Esophagus muscularis mucosa (tissue), 4 donors: ENCODE data around the gene SMIM29. TPM values are rescaled to one million over a fixed set of nuclear protein-coding genes. Genes with fewer than 3 reads are reported as not detected.

Experiments
- DNase-seq: peaks from one replicate; pipeline ENCODE4 v3.0.0-alpha.2; 2017; ENCODE audit errors: extremely low spot score
- H3K27ac ChIP-seq, 4 donors: fragments of 200-600 bp; sonication (generic); replicated peaks in 1 of 4; 1 replicate in 3 of 4; 2 replicates in 1 of 4; pipeline ENCODE4 v1.5.1; 2016 to 2019; ENCODE audit warnings: mild to moderate bottlenecking in 1 of 4
- H3K27me3 ChIP-seq, 4 donors: fragments of 200-600 bp; sonication (generic); one replicate each; pipeline versions ENCODE4 v1.5.1 to v1.6.0; 2016 to 2019
- H3K36me3 ChIP-seq, 4 donors: fragments of 200-600 bp; sonication (generic); one replicate each; pipeline ENCODE4 v1.5.1; 2016 to 2019
- H3K4me1 ChIP-seq, 4 donors: fragments of 200-600 bp; sonication (generic); one replicate each; pipeline ENCODE4 v1.5.1; 2016 to 2019
- H3K4me3 ChIP-seq, 4 donors: fragments of 200-600 bp; sonication (generic); 1 replicate in 2 of 4; 2 replicates in 2 of 4; pipeline ENCODE4 v1.5.1; 2016 to 2019; ENCODE audit warnings: mild to moderate bottlenecking in 4 of 4, moderate library complexity in 1 of 4
- H3K9me3 ChIP-seq, 4 donors: fragments of 200-600 bp; sonication (generic); 1 replicate in 3 of 4; 2 replicates in 1 of 4; pipeline ENCODE4 v1.5.1; 2016 to 2019
- CTCF ChIP-seq, 3 experiments: fragments of 200-600 bp in 2 of 3; fragments of 450-650 bp in 1 of 3; sonication (generic) in 2 of 3; IDR thresholded peaks; one replicate each; pipeline ENCODE4 v1.5.1; 2017 to 2019; ENCODE audit warnings: antibody characterized with exemption in 3 of 3, mild to moderate bottlenecking in 2 of 3, moderate library complexity in 1 of 3
- EP300 ChIP-seq: sonication (generic); formaldehyde crosslinking; IDR thresholded peaks from one replicate; pipeline ENCODE4 v1.6.1; 2017; ENCODE audit warnings: antibody characterized with exemption
- POLR2A ChIP-seq: fragments of 450-650 bp; IDR thresholded peaks from one replicate; pipeline ENCODE4 v1.6.1; 2017; ENCODE audit warnings: antibody characterized with exemption, moderate library complexity, mild to moderate bottlenecking, low read depth
- POLR2AphosphoS5 ChIP-seq, 2 donors: sonication (generic); formaldehyde crosslinking; IDR thresholded peaks; one replicate each; pipeline ENCODE4 v1.6.1; 2017; ENCODE audit warnings: antibody characterized with exemption in 2 of 2
- WGBS: methylation state at CpG from one replicate; pipeline ENCODE4 v1.1.5; 2018; 5-methylcytosine and 5-hydroxymethylcytosine counted together
- intact Hi-C: fragments of 100-400 bp; cut with DNase I; formaldehyde crosslinking; loops from one replicate; pipeline ENCODE4 v1.15.1; 2023
- total RNA-seq, 4 donors: library from RNA; depleted of rRNA; stranded (reverse); fragments of >200 nt; gene quantifications; one replicate each; pipeline versions ENCODE4 v1.1.0 to v1.2.1, GENCODE V29; 2016

Gene SMIM29
- total RNA-seq, 4 donors from 2014 or later: 21.2 to 26.3 (median 23.4) TPM

GRCh38 chr6:34280216-34280615 is 31.4 kb upstream of the SMIM29 start:
- Histone ChIP-seq H3K36me3 (peaks cover 0 to 47% (median 16%) of the 10 kb centered on the region in 4 donors), H3K27me3 (no peaks in the 10 kb centered on the region), H3K4me3 (no peak overlapping the region), H3K9me3 (no peaks in the 10 kb centered on the region), H3K27ac (no peak overlapping the region), H3K4me1 (peaks cover 1 to 43% (median 20%) of the 10 kb centered on the region in 4 donors)
- intact Hi-C loops: no loop called here
- TF ChIP-seq EP300: no peak
- TF ChIP-seq POLR2A: no peak
- TF ChIP-seq POLR2AphosphoS5 (IDR thresholded peaks at IDR 0.05): no peak
- TF ChIP-seq CTCF (IDR thresholded peaks at IDR 0.05): no peak
- WGBS: 95% methylated on average over 4 of the region's 4 CpGs
- no peak for DNase-seq

GRCh38 chr6:34278833-34279232 is 30.0 kb upstream of the SMIM29 start:
- intact Hi-C loops: no loop called here
- Histone ChIP-seq H3K27me3 (no peaks in the 10 kb centered on the region), H3K4me3 (no peak overlapping the region), H3K4me1 (peaks cover 0 to 33% (median 10%) of the 10 kb centered on the region in 4 donors), H3K27ac (no peak overlapping the region), H3K9me3 (no peaks in the 10 kb centered on the region), H3K36me3 (peaks cover 0 to 40% (median 11%) of the 10 kb centered on the region in 4 donors)
- TF ChIP-seq EP300 (no peak), POLR2AphosphoS5 (IDR thresholded peaks at IDR 0.05) (no peak), CTCF (IDR thresholded peaks at IDR 0.05) (no peak), POLR2A (no peak)
- no peak for DNase-seq
- WGBS: 93% methylated on average over 5 of the region's 5 CpGs

GRCh38 chr6:34277763-34278112 is 28.9 kb upstream of the SMIM29 start:
- no peak for DNase-seq
- Histone ChIP-seq H3K9me3 (no peaks in the 10 kb centered on the region), H3K27me3 (no peaks in the 10 kb centered on the region), H3K27ac (no peak overlapping the region), H3K36me3 (peaks cover 0 to 36% (median 8%) of the 10 kb centered on the region in 4 donors), H3K4me1 (peaks cover 0 to 28% (median 7%) of the 10 kb centered on the region in 4 donors), H3K4me3 (no peak overlapping the region)
- intact Hi-C loops: no loop called here
- no peak for TF ChIP-seq POLR2AphosphoS5 (IDR thresholded peaks at IDR 0.05)
- no peak for TF ChIP-seq POLR2A
- no peak for TF ChIP-seq CTCF (IDR thresholded peaks at IDR 0.05)
- TF ChIP-seq EP300: no peak
- WGBS: 89% methylated on average over 4 of the region's 4 CpGs

- Histone ChIP-seq H3K27ac (no peak overlapping the region), H3K36me3 (peaks cover 0 to 29% (median 8%) of the 10 kb centered on the region in 4 donors), H3K27me3 (no peaks in the 10 kb centered on the region), H3K4me3 (no peak overlapping the region), H3K9me3 (no peaks in the 10 kb centered on the region), H3K4me1 (peaks cover 2 to 26% (median 4%) of the 10 kb centered on the region in 4 donors)
- no peak for DNase-seq
- no peak for TF ChIP-seq CTCF (IDR thresholded peaks at IDR 0.05)
- TF ChIP-seq POLR2A: no peak
- WGBS: 79% methylated on average over 10 of the region's 10 CpGs
- intact Hi-C loops: no loop called here
Measured at GRCh38 chr6:34276881-34277762, 28.3 kb upstream of the SMIM29 start.

GRCh38 chr6:34276191-34276590 is 27.4 kb upstream of the SMIM29 start:
- no peak for DNase-seq
- TF ChIP-seq POLR2A (no peak), CTCF (IDR thresholded peaks at IDR 0.05) (no peak), POLR2AphosphoS5 (IDR thresholded peaks at IDR 0.05) (no peak), EP300 (no peak)
- H3K9me3 ChIP-seq: no peaks in the 10 kb centered on the region
- 96% methylated on average over 5 of the region's 5 CpGs for WGBS
- H3K4me3 ChIP-seq: no peak overlapping the region
- intact Hi-C loops: no loop called here
- H3K4me1 ChIP-seq: peaks cover 4 to 23% (median 4%) of the 10 kb centered on the region in 4 donors
- no peaks in the 10 kb centered on the region for H3K27me3 ChIP-seq
- H3K36me3 ChIP-seq: peaks cover 0 to 26% (median 8%) of the 10 kb centered on the region in 4 donors
- no peak overlapping the region for H3K27ac ChIP-seq
